NCI-H2107 (cell line): Measurements from ENCODE around the gene ADAMTSL4.
"Not testable (repeated sequence)": the region's sequence is repeated elsewhere in the genome, so short reads cannot be mapped to it uniquely, and the experiment has no call there.

Experiments
- DNase-seq: peaks from one replicate; lab custom pipeline; 2025; lab: John Stamatoyannopoulos, UW

Gene ADAMTSL4

GRCh38 chr1:150555971-150556865 lies 7.0 kb downstream of the ADAMTSL4 start:
- DNase-seq, result no peak

DNA sequence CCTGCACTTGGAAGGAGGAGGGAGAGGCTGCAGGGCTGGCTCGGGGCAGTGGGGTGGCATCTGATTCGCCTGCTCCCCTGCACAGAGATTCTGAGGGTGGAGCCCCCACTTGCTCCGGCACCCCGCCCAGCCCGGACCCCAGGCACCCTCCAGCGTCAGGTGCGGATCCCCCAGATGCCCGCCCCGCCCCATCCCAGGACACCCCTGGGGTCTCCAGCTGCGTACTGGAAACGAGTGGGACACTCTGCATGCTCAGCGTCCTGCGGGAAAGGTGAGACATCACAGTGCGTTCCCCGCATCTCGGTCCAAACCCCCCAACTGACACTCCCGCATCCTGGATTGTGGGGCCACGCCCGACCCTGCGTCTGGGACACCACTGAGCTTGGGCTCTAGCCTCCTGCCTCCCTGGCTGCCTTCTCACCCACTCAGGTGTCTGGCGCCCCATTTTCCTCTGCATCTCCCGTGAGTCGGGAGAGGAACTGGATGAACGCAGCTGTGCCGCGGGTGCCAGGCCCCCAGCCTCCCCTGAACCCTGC lies 7.9 kb downstream of the ADAMTSL4 start:
- no peak for DNase-seq

GRCh38 chr1:150557813-150558212 lies 8.6 kb downstream of the ADAMTSL4 start:
- no peak for DNase-seq

GRCh38 chr1:150558303-150558704 lies 9.1 kb downstream of the ADAMTSL4 start:
- DNase-seq, result no peak

DNA sequence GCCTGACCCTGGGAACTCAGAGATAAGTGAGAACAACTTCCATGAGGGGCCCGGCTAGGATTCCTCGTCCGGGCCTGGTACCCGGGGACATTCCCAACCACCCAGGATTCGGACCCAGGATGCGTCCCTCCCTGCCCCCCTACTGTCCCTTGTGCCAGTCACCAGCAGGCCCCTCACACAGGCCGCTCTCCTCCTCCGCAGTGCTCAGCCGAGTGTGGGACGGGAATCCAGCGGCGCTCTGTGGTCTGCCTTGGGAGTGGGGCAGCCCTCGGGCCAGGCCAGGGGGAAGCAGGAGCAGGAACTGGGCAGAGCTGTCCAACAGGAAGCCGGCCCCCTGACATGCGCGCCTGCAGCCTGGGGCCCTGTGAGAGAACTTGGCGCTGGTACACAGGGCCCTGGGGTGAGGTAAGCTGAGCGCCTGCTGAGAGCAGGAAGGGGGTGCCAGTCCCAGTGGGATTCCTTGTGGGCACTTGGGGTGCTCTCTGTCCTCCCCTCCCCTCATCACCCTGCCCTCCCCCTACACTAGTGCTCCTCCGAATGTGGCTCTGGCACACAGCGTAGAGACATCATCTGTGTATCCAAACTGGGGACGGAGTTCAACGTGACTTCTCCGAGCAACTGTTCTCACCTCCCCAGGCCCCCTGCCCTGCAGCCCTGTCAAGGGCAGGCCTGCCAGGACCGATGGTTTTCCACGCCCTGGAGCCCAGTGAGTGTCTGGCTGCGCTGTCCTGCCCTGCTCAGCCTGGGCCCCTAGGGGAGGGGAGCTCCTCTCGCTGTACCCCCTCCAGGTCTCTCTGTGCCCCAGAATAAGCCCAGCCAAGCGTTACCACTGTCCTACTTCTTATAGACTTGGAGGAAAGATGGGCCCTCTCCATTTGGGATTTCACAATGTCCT lies 9.8 kb downstream of the ADAMTSL4 start:
- DNase-seq, result no peak

GRCh38 chr1:150559656-150560010 lies 10.4 kb downstream of the ADAMTSL4 start:
- DNase-seq, result no peak

DNA sequence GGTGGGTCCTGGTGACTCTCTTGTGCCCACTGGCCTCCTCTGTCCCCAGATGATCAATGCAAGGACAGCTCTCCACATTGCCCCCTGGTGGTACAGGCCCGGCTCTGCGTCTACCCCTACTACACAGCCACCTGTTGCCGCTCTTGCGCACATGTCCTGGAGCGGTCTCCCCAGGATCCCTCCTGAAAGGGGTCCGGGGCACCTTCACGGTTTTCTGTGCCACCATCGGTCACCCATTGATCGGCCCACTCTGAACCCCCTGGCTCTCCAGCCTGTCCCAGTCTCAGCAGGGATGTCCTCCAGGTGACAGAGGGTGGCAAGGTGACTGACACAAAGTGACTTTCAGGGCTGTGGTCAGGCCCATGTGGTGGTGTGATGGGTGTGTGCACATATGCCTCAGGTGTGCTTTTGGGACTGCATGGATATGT lies 10.8 kb downstream of the ADAMTSL4 start:
- peak; percentile 58 for DNase-seq

DNA sequence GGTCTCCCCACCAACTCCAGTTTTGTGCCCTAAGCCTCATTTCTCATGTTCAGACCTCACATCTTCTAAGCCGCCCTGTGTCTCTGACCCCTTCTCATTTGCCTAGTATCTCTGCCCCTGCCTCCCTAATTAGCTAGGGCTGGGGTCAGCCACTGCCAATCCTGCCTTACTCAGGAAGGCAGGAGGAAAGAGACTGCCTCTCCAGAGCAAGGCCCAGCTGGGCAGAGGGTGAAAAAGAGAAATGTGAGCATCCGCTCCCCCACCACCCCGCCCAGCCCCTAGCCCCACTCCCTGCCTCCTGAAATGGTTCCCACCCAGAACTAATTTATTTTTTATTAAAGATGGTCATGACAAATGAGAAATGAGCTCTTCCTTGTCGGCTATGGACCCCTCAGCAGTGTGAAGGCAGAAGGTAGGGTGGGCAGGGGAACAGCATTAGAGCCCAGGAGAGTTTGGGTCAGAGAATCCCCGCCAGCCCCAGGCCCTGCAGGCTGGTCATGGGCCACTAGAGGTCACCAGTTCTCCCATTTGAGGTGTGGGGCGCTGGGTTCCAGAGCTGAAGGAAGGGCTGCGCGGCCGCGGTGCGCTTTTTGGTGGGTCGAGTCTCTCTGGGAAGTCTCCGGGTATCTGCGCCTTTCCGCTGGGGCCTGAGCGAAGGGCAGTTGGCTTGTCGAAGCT lies 11.5 kb downstream of the ADAMTSL4 start:
- peak; percentile 76 for DNase-seq

DNA sequence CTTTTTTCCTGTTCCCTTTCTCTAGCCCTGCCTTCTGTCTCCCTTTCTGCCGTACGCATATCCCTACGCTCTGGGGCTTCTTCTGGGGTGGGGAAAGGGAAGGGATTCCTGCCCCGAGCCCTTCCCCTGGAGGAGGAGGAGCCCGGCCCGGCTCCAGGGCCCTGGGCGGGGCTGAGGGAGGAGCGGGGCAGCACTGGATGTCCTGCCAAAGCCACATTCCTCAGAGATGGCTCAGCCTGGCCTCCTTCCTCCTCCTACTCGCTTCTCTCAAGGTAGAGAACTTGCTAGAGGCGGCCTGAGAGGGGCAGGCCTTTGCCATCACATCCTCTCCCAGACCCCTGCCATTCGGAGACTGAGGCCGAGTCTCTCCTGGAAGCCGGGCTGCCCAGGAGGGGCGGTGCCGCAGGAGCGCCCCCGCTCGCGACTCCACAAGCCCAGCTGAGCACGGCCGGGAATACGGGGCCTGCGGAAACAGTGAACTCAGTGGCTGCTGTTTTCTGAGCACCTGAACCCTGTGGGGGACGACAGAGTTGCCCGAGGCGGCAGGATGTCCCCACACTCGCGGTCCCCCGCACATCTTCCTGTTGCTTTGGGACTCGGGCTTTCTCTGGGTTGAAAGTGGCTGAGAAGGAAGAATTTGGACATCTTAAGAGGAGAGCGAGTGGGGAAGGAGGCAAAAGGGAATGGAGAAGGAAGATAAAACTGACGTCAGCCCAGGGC lies 12.2 kb downstream of the ADAMTSL4 start:
- DNase-seq, result peak; percentile 68

- peak; percentile 48 for DNase-seq
These were observed 12.8 kb downstream of the ADAMTSL4 start for GRCh38 chr1:150561974-150562445.

- DNase-seq, result no peak
These were observed 13.5 kb downstream of the ADAMTSL4 start for GRCh38 chr1:150562446-150563339.

DNA sequence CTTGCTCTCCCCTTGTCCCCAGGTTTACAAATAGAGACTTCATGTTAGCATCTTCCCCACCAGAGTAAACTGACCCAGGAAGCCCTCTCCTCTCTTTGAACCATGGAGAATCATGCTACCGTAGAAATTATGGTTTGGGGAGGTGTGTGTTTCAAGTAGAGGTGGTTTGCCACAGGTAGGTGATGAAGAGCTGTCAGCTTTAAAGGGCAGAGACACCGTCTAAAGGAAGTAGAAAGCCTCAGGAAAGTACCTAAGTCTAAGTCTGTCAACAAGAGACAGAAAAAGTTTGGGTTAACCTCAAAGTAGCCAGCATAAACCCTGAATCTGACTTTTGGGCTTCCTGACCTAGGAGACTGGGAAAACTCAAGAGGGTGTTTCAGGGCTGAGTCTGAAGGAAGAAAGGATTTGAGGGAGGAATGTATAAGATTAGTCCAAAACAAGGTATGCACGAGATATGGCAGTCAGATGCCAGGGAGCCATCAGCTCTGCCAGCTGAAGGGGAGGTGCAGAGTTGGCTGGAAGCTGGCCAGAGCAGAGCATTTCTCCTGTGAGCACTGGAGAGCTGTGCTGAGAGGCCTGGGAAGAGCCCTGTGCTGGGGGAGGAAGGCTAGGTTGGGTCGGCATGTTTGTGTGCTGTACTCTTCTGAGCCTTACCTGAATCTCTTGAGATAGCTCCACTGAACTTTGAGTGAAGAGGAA lies 14.3 kb downstream of the ADAMTSL4 start:
- DNase-seq, result no peak

- no peak for DNase-seq
These were observed 15.1 kb downstream of the ADAMTSL4 start for GRCh38 chr1:150564051-150564991.

DNA sequence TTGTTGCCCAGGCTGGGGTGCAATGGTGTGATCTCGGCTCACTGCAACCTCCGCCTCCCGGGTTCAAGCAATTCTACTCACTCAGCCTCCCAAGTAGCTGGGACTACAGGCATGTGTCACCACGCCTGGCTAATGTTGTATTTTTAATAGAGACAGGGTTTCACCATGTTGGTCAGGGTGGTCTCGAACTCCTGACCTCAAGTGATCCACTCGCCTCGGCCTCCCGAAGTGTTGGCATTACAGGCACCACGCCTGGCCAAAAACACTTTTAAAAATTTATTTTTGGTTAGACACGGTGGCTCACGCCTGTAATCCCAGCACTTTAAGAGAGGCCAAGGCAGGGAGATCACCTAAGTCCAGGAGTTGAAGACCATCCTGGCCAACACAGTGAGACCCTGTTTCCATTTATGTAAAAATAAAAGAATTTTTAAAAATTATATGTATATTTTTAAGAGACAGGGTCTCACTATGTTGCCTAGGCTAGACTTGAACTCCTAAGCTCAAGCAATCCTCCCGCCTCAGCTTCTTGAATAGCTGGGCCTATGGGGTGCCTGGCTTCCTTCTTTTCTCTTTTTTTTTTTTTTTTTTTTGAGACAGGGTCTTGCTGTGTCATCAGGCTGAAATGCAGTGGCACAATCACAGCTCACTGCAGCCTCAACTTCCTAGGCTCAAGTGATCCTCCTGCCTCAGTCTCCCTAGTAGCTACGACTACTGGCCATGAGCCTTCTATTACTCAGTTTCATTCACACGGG lies 16.2 kb downstream of the ADAMTSL4 start:
- DNase-seq, result not testable (repeated sequence)

- no peak for DNase-seq
These were observed 17.6 kb downstream of the ADAMTSL4 start for GRCh38 chr1:150566589-150567340.

- no peak for DNase-seq
These were observed 18.1 kb downstream of the ADAMTSL4 start for GRCh38 chr1:150567341-150567716.
